ENCODE results near the gene TMEM121.
"Not testable (repeated sequence)": the region's sequence is repeated elsewhere in the genome, so short reads cannot be mapped to it uniquely, and the experiment has no call there.

Gene TMEM121

DNA sequence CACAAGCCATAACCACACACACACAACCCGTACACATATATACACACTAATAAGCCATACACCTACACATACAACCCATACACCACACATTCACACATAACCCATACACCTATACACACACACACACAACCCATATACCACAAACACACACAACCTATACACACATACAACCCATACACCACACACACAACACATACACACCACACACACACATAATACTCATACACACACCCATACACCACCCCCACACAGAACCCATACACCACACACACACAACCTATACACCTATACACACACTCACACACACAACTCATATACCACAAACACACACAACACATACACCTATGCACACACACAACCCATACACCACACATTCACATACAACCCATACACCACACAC lies 44.1 kb downstream of the TMEM121 start:
- TF ChIP-seq, protein P1, sequence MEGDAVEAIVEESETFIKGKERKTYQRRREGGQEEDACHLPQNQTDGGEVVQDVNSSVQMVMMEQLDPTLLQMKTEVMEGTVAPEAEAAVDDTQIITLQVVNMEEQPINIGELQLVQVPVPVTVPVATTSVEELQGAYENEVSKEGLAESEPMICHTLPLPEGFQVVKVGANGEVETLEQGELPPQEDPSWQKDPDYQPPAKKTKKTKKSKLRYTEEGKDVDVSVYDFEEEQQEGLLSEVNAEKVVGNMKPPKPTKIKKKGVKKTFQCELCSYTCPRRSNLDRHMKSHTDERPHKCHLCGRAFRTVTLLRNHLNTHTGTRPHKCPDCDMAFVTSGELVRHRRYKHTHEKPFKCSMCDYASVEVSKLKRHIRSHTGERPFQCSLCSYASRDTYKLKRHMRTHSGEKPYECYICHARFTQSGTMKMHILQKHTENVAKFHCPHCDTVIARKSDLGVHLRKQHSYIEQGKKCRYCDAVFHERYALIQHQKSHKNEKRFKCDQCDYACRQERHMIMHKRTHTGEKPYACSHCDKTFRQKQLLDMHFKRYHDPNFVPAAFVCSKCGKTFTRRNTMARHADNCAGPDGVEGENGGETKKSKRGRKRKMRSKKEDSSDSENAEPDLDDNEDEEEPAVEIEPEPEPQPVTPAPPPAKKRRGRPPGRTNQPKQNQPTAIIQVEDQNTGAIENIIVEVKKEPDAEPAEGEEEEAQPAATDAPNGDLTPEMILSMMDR (conservative IDR thresholded peaks at IDR 0.05; ENCODE audit: low read depth, low read length), result no peak
- DNase-seq (ENCODE audit: low read depth), result no peak
- H3K4me3 ChIP-seq (ENCODE audit: low read depth, low read length), result no peak overlapping the region

DNA sequence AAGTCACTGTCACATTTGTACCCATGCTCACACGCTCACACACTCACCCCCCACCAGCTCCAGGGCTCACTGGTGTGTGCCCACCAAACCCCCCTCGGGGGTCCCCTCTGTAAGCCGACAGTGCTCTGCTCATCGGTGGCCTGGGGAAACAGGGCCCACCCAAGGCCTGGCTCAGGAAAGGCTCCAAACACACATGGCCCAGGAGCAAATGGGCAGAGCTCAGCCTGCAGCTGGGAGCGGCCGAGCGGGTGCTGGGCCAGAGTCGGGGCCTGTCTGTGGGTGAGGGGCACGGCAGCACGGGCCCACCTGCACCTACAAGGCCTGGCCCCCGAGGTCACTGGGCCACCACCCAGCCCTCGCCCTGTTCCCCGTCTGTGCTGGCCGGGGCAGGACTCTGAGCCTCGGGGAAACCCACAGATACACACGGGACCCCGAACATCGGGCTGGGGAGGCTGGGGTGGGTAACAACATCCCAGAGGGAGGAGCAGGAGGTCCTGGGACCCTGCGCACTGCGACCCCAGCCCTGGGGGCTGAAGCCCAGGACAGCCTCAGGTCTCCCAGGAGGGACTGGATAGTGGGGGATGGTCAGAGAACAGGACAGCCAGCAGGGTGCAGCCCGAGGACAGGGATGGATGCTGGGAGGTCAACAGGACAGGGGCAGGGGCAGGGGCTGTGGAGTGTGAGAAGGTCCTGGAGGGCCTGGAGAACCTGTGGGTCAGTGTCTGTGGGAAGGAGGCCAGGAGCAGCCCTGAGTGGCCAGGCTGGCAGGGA lies 45.0 kb downstream of the TMEM121 start:
- not testable (repeated sequence) for H3K4me3 ChIP-seq (ENCODE audit: low read depth, low read length)

DNA sequence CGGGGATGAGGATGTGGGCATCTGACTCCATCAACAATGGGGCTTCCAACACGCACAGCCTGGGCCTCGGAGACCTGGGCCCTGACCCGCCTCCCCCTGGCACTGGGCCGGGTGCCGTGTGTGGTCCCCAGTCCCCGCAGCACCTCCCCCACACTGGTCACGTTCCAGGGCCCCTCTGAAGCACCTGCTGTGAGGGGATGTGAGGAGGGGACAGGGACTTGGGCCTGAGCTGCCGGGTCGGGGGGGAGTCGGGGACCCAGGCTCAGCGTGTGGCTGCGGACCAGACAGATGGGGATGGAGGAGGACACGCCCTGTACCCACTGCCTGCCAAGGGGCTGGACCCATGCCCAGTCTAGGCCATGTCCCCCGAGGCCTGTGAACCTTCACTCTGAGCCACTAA lies 45.7 kb downstream of the TMEM121 start:
- H3K4me3 ChIP-seq (ENCODE audit: low read depth, low read length); DNase-seq (ENCODE audit: low read depth): not testable (repeated sequence)

More for the DNA sequence above, 45.0 kb downstream of the TMEM121 start:
- not testable (repeated sequence) for DNase-seq (ENCODE audit: low read depth)

DNA sequence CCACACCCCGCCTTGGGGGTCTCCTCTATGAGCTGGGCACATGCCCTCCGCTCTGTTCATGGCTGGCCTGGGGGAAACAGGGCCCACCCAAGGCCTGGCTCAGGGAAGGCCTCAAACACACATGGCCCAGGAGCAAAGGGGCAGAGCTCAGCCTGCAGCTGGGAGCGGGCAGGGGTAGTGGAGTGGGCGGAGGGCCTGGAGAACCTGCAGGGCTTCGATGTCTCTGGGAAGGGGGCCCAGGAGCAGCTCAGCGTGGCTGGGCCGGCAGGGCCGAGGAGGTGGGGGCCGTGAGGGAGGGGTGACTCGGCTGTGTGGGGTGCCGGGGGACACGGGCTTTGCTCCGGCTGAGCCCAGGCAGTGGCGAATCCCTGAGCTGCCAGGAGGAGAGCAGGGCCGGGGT lies 47.5 kb downstream of the TMEM121 start:
- H3K4me3 ChIP-seq (ENCODE audit: low read depth, low read length); DNase-seq (ENCODE audit: low read depth): not testable (repeated sequence)

DNA sequence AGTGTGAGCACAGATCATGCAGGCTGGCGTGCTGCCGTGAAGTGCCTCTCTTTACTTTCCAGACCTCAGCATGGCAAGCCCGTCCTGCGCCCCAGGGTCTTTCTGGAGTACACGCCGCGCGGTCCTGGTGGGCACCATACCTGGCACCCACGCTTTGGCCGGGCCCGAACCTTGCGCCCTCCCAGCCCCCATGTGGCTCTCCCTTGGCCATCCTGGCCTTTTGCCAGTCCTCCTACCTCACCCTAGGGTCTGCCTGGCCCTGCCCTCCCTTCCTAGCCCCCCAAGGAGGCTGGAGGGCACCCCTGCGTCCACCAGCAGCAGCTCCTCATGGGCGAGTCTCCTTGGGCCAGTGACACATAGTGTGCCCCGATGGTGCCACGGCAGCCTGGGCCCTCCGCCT lies 48.0 kb downstream of the TMEM121 start:
- H3K4me3 ChIP-seq (ENCODE audit: low read depth, low read length); DNase-seq (ENCODE audit: low read depth): not testable (repeated sequence)

DNA sequence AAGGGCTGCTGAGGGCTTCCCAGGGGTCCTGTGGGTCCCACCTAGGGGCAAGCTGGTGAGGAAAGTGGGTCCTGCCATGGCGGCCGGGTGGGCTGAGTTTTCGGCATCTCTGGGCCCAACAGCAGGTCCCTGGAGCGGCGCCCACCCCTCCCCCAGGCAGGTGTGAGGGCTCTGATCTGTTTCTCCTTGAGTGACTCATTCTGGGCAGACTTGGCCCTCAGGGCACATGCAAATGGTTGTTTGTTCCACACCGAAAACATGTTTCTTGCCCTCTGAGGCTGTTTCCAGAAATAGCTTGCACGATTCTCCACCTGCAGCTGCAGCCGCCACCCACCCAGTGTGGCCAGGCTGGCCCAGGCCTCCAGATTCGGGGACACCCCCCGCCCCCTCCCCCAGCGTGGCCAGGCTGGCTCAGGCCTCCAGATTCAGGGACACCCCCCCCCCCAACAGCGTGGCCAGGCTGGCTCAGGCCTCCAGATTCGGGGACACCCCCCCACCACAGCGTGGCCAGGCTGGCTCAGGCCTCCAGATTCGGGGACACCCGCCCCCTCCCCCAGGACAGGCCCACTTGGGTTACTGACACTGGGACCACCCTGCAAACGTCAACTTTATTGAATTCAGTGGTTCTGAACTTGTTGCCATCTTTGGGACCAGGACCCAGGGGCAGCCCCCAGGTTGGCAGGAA lies 48.8 kb downstream of the TMEM121 start:
- H3K4me3 ChIP-seq (ENCODE audit: low read depth, low read length); DNase-seq (ENCODE audit: low read depth): not testable (repeated sequence)

DNA sequence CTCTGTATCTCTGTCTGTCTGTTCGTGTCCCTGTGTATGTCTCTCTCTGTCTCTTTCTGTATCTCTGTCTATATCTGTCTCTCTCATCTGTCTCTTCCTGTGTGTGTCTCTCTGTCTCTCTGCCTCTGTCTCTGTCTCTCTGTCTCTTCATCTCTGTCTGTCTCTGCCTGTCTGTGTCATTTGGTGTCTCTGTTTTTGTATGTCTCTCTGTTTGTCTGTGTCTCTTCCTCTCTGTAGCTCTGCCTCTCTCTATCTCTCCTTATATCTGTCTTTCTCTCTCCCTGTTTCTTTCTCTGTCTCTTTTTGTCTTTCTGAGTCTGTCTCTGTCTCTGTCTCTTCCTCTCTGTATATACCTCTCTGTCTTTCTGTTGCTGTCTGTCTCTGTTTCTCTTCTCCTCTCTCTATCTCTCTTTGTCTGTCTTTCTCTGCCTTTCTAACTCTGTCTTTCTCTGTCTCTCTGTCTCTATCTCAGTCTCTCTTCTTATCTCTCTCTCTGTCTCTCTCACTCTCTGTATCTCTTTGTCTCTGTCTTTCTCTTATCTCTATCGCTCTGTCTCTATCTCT lies 50.2 kb downstream of the TMEM121 start:
- no peak overlapping the region for H3K4me3 ChIP-seq (ENCODE audit: low read depth, low read length)
- TF ChIP-seq, protein P1 (conservative IDR thresholded peaks at IDR 0.05; ENCODE audit: low read depth, low read length), result no peak
- DNase-seq (ENCODE audit: low read depth), result no peak

DNA sequence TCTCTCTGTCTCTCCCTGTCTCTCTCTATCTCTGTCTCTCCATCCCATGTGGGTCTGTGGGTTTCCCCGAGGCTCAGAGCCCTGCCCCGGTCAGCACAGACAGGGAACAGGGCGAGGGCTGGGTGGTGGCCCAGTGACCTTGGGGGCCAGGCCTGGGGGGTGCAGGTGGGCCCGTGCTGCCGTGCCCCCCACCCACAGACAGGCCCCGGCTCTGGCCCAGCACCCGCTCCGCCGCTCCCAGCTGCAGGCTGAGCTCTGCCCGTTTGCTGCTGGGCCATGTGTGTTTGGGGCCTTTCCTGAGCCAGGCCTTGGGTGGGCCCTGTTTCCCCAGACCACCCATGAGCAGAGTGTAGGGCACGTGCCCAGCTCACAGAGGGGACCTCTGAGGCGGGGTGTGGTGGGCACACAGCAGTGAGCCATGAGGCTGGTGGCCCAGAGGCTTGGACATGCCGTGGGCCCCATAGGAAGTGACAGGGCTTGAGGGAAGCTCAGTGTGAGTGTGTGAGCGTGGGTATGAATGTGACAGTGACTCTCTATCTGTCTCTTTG lies 51.0 kb downstream of the TMEM121 start:
- H3K4me3 ChIP-seq (ENCODE audit: low read depth, low read length), result no peak overlapping the region
- TF ChIP-seq, protein P1 (conservative IDR thresholded peaks at IDR 0.05; ENCODE audit: low read depth, low read length), result no peak
- no peak for DNase-seq (ENCODE audit: low read depth)

DNA sequence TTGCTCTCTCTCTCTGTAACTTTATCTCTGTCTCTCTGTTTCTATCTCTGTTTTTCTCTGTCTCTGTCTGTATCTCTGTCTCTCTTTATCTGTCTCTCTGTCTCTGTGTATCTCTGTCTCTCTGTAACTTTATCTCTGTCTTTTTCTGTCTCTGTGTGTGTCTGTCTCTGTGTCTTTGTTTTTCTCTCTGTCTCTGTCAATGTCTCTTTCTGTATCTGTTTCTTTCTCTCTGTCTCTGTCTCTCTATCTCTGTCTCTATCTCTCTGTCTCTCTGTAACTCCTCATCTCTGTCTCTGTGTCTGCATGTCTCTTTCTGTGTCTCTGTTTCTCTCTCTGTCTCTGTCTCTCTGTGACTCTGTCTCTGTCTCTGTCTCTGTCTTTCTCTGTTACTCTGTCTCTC lies 51.7 kb downstream of the TMEM121 start:
- TF ChIP-seq, protein P1 (conservative IDR thresholded peaks at IDR 0.05; ENCODE audit: low read depth, low read length), result no peak
- no peak overlapping the region for H3K4me3 ChIP-seq (ENCODE audit: low read depth, low read length)
- no peak for DNase-seq (ENCODE audit: low read depth)

DNA sequence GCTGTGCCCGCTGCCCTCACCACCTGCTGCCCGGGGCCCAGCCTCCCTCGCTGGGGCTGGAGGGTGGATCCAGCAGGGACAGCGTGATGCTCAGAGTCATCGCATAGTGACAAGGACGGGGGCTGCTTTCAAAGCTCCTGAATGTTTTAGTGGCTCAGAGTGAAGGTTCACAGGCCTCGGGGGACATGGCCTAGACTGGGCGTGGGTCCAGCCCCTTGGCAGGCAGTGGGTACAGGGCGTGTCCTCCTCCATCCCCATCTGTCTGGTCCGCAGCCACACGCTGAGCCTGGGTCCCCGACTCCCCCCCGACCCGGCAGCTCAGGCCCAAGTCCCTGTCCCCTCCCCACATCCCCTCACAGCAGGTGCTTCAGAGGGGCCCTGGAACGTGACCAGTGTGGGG lies 52.8 kb downstream of the TMEM121 start:
- not testable (repeated sequence) for DNase-seq (ENCODE audit: low read depth); H3K4me3 ChIP-seq (ENCODE audit: low read depth, low read length)
